ENCODE measurements around the gene GFI1B.
"Not testable (repeated sequence)": the region's sequence is repeated elsewhere in the genome, so short reads cannot be mapped to it uniquely, and the experiment has no call there.

Gene GFI1B

DNA sequence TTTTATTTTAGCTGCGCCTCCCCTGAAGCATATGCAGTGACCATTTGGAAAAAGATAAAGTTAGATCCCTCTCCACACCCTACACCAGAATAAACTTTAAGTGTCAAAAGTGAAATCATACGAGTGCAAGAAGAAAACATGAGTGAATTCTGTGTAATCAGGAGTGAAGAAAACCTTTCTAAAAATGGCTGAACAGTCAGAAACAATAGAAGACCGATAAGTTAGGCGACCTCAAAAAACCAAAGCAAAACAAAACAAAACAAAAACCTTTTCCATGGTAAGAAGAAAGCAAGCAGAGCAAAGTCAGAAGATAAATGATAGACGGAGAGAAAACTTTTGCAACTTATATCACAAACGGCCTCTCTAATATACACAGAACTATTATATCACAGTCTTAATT, 17.5 kb upstream of the GFI1B start:
- DNase-seq: no peak
- in situ Hi-C loops (cut with HindIII; ENCODE audit: low pct_ligation_motif_present, low pct_unique_long_range_greater_than_20kb, low sequenced_read_pairs): no loop called here

DNA sequence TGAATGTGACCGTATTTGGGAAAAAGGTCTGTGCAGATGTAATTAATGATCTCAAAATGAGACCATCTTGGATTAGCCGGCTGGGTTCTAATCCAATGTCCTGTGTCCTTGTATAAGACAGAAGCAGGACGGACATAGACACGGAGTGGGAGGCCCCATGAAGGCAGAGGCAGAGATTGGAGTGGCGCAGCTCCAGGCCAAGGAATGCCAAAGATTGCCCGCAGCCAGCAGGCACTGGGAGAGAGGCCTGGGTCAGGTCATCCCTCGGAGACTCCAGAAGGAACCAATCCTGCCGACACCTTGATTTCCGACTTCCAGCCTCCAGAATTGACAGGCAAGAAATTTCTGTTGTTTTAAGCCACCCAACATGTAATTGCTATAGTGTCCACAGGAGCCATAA, 13.0 kb upstream of the GFI1B start:
- no peak for DNase-seq
- in situ Hi-C loops (cut with HindIII; ENCODE audit: low pct_ligation_motif_present, low pct_unique_long_range_greater_than_20kb, low sequenced_read_pairs): no loop called here

DNA sequence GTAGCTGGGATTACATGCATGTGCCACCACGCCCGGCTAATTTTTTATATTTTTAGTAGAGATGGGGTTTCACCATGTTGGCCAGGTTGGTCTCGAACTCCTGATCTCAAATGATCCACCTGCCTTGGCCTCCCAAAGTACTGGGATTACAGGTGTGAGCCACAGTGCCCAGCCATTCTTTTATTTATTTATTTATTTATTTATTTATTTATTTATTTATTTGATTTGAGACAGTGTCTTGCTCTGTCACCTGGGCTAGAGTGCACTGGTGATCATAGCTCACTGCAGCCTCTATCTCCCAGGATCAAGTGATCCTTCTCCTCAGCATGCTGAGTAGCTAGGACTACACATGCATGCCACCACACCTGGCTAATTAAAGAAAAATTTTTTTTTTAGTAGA, 10.6 kb upstream of the GFI1B start:
- in situ Hi-C loops (cut with HindIII; ENCODE audit: low pct_ligation_motif_present, low pct_unique_long_range_greater_than_20kb, low sequenced_read_pairs): not testable (repeated sequence)

DNA sequence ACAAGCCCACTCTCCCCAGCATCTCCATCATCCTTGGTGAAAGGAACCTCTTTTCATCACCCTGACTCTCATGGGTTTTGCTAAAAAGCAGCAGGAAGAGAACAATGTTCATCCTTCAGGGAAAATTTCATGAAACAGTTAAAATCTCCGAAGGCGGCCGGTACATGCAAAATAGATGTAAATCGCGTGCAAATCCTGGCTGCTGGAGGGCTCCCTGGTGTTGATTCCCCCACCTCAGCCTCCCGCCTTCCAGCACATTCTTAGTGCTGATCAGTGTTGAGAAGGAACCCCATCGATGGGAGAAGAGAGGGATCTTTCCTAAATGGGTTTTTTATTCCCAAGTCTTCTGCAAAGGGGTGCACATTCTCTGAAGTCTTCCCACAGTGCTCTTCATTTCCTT, 8.7 kb upstream of the GFI1B start:
- no peak for DNase-seq
- in situ Hi-C loops (cut with HindIII; ENCODE audit: low pct_ligation_motif_present, low pct_unique_long_range_greater_than_20kb, low sequenced_read_pairs): no loop called here

More for the DNA sequence above, 10.6 kb upstream of the GFI1B start:
- not testable (repeated sequence) for DNase-seq

DNA sequence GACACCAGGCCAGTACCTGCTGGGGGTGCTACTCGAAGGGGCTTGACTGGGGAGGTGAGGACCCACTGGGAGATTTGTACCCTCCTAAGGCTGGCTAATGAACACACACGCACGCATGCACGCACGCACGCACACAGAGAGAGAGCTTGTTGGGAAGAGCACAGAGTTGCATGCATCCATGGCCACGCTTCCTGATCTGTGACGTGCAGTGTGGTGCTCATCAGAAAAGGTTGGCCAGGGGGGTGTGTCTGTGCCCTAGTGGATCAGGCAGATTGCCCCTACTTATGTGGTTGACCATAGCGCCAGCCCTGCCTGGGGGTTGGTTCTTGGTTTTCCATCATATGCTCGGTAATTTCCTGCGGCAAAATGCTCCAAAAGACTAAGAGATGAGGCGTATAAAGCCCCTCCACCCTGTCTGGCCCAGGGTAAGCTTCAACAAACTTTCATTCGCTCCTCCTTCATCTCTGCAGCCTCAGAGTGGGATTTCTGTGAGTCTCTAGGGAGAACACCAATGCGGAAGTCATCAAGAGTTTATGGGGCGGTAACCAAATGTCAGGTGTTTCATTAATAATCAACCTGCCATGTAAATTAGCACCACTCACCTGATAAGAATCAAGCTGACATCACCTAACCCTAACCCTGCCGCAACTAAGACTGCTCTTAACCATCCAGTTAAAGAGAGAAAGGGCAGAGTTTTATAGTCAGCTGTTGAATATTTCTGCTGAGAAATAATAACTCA, 8.0 kb upstream of the GFI1B start:
- DNase-seq: no peak
- in situ Hi-C loops (cut with HindIII; ENCODE audit: low pct_ligation_motif_present, low pct_unique_long_range_greater_than_20kb, low sequenced_read_pairs): no loop called here

DNA sequence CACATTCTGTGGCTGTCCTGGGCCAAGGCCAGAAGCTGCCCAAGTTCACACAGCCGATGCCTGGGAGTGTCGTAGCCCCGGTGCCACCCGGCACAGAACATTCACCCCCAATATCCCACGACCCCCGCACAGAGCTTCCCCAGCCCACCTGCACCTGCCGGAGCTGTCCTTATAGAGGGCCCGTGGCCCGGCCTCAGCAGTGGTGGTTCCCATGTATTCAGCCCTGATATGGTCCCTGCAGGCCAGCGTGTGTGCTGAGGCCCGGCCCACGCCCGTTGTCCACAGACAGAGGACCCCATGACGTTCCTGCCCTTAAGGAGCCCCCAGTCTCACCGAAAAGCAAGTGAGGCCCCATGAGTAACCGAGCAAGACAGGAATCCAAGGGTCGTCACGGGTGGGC, 5.3 kb upstream of the GFI1B start:
- DNase-seq: no peak
- in situ Hi-C loops (cut with HindIII; ENCODE audit: low pct_ligation_motif_present, low pct_unique_long_range_greater_than_20kb, low sequenced_read_pairs): no loop called here

DNA sequence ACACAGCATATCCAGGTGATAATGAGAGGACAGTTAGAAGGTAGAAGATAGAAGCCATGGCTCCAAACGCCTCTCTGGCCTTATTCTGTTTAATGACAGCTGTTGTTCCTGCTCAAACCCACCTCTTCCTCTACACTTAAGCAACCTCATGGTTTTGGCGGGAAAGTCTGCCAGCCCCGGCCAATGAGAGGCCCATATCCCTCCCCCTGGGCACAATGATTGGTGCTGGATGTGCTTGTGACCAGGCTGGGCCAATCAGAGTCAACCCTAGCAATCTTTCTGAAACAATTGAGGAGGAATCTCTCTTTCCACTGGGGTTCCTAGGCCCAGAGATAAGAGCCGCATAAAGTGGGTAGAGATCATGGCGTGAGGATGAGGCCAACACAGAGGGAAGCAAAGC, 4.8 kb upstream of the GFI1B start:
- in situ Hi-C loops (cut with HindIII; ENCODE audit: low pct_ligation_motif_present, low pct_unique_long_range_greater_than_20kb, low sequenced_read_pairs): no loop called here
- no peak for DNase-seq

DNA sequence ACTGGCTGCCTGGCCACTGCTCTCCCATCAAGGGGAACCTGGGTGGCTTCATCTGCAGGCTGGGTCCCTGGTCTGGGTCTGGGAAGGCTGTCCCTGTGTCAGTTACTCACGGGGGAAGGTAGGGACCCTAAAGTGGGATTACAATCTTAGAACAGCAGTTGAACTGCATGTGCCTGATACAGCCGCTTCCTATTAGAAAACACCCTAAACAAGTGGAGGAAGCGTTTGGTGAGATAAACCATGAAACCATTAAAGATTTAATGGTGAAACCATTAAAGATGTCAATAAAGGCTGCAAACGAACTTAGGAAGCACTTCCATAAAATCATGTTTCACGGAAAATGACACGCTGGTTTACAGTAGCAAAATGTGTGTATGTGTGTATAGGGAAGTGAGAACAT, 2.5 kb upstream of the GFI1B start:
- no peak for DNase-seq
- in situ Hi-C loops (cut with HindIII; ENCODE audit: low pct_ligation_motif_present, low pct_unique_long_range_greater_than_20kb, low sequenced_read_pairs): no loop called here

DNA sequence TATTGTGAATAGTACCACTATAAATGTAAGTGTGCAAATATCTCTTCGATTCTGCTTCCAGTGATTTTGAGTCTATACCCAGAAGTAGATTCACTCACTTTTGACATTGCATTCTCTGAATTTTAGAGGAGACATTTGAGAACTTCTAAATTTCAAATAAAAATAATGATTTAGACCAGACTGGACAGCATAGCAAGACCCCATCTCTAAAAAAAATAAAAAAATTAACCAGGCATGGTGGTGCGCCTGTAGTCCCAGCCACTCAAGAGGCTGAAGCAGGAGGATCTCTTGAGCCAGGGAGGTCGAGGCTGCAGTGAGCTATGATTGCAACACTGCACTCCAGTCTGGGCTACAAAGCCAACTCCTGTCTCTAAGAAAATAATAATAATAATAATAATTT, 1.9 kb upstream of the GFI1B start:
- no peak for DNase-seq

DNA sequence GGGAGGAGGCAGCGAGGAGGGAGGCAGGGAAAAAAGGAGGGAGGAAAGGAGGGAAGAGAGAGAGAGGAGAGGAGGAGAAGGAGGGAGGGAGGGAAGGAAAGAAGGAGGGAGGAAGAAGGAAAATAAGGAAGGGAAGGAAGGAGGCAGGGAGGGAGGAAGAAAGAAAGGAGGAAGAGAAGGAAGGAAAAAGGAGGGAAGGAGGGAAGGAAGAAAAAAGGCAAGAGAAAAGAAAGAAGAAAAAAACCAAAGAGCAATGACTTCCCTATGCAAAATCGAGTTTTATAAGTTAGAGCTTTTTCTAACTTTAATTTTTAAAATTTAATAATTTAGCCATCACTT, 413 bp upstream of the GFI1B start:
- DNase-seq: no peak
- in situ Hi-C loops (cut with HindIII; ENCODE audit: low pct_ligation_motif_present, low pct_unique_long_range_greater_than_20kb, low sequenced_read_pairs): no loop called here

More for the DNA sequence above, 1.9 kb upstream of the GFI1B start:
- in situ Hi-C loops (cut with HindIII; ENCODE audit: low pct_ligation_motif_present, low pct_unique_long_range_greater_than_20kb, low sequenced_read_pairs): no loop called here

DNA sequence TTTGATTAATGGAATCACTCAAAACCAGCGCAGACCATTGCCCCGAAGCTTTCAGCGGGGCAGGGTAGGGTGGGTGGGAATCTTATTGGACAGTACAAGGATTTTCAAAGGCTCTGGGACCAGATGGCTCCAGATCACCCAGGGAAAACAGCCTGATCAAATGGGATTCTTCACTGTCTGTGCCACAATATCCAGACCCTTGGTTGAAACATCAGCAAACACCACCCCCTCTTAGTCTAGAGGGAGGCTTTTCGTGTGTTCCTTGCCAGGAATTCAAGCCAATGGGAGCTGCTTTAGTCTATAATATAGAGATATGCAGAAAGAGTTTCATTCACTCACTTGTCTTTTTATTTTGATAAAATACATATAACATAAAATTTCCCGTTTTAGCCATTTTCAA, 1.7 kb downstream of the GFI1B start:
- DNase-seq: no peak
- in situ Hi-C loops (cut with HindIII; ENCODE audit: low pct_ligation_motif_present, low pct_unique_long_range_greater_than_20kb, low sequenced_read_pairs): no loop called here

DNA sequence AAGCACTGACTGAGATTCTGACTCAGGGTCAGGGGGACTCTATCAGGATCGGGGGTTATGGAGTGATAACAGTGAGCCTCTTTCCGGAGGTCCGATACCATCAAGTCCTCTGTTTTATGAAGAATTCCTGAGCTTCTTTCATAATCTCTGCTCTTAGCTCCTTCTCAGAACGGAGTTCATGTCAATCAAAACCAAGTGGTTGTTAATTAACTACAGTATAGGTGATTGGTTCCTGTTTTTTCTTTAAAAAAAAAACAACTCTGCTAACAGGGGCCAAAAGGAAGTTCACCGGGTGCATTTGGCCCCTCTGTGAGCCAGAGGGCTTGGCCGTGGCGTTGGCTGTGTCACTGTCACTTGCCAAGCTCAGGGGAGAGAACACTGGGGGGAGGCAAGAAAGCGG, 4.0 kb downstream of the GFI1B start:
- in situ Hi-C loops (cut with HindIII; ENCODE audit: low pct_ligation_motif_present, low pct_unique_long_range_greater_than_20kb, low sequenced_read_pairs): no loop called here
- no peak for DNase-seq

DNA sequence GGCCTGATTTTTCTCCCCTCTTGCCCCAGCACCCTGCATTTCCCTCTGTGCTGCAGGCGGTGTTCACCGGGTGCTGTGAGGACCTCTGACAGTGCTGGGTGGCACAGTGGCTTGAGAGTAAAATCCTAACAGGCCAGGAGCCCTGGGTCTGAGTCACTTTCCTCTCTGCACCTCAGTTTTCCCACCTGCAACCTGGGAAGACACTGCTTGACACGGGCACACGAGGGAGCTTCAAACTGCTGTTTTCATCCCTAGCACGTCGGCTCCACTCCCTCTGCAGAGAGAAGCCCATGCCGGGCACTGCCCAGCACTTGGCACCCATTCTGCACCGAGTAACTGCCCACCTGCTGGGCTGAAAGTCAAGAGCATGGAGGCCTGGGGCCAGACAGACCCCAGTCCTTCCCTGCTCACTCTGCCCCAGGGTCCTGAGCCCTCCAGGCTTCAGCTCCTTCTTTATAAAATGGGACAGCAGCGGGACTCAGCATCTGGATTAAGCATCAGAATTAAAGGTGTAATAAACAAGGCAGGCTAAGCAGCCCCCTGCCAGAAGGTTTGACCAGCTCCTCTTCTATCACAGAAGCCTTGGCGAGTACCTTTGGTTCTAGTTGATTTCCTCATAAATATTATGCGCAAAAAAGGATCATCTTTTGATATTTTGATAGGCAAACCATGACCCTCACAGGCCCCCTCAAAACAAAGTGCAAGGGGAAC, 5.2 kb downstream of the GFI1B start:
- no peak for DNase-seq
- in situ Hi-C loops (cut with HindIII; ENCODE audit: low pct_ligation_motif_present, low pct_unique_long_range_greater_than_20kb, low sequenced_read_pairs): no loop called here

DNA sequence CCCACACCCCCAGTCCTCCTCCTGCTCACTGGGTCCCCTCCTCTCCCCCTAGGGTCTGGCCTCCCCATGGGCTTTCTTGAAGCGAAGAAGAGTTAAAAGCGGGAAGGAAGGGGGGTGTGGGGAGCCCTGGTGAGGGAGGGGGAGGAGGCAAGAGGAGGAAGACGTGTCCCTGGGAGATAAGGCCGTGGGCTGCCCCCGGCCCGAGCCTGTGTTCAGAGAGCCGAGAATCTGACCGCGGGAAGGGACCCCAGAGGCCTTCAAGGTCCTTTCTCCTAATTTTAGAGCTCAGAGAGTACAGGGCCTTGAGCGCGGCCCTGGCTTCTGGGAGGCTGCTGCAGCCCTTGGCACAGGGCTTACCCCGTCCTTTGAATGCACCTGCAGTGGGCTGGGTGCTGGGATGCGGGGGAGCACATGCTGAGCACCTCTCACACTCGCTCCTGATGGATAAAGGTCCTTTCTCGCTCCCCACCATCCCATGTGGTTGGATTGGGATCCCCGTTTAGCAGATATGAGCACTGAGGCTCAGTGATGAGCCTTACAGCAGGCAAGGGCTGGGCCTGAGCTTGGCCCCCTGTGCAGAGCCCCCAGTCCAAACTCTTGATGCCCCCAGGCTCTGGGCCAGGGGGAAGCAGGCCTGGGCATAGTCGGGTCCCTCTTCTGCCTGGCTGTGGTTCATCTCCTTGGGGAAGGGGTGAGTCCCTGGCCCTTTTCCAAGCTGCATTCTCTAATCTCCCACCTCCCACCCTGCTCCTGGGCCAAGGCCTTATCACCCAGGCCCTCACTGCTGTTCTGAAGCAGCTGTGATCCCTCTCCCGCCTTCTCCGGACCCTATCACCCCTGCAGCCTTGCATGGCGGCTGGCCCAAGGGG, 5.9 kb downstream of the GFI1B start:
- in situ Hi-C loops (cut with HindIII; ENCODE audit: low pct_ligation_motif_present, low pct_unique_long_range_greater_than_20kb, low sequenced_read_pairs): no loop called here
- DNase-seq: no peak

DNA sequence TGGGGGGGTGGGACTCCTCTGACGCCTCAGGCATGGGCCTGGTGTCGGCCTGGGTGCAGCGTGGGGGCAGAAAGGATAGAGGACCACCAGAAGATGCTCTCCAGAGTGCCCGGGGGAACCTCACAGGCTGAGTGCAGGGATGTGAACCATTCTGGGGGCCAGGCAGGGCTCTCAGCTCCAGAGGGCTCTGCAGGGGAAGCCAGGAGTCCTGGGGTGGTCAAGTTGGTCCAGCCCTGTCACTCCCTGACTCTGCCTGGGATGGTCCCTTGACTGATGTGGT, 6.5 kb downstream of the GFI1B start:
- in situ Hi-C loops (cut with HindIII; ENCODE audit: low pct_ligation_motif_present, low pct_unique_long_range_greater_than_20kb, low sequenced_read_pairs): no loop called here
- DNase-seq: no peak

DNA sequence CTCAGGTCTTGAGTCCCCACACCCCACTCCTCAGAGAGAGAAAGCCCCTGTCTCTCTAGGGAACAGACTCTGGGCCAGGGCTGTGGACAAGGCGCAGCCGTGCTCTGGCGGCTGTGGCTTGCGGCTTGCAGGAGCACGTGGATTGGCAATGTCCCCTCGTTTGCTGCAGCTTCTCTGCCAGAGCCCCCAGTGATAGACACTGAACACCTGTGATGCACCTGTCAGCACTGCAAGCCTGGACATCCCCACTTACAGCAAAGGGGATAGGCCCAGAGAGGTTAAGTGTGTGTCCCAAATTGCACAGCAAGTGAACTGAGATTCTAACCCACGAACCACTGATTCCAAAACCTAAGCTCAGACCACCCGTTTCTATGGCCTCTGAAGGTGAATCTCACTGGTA, 7.0 kb downstream of the GFI1B start:
- no peak for DNase-seq
- in situ Hi-C loops (cut with HindIII; ENCODE audit: low pct_ligation_motif_present, low pct_unique_long_range_greater_than_20kb, low sequenced_read_pairs): no loop called here

DNA sequence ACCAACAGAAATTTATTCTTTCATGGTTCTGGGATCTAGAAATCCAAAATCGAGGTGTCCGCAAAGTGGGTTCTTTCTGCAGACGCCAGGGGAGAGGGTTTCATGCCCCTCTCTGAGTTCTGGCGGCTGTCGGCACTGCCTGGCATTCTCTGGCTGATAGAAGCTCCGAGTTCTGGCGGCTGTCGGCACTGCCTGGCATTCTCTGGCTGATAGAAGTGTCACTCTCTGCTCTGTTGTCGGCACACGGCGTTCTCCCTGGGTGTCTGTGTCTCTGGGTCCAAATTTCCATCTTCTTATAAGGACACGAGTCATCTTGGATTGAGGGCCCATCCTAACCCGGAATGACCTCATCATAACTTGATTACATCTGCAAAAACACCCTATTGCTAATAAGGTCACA, 7.6 kb downstream of the GFI1B start:
- DNase-seq: no peak
- in situ Hi-C loops (cut with HindIII; ENCODE audit: low pct_ligation_motif_present, low pct_unique_long_range_greater_than_20kb, low sequenced_read_pairs): no loop called here

DNA sequence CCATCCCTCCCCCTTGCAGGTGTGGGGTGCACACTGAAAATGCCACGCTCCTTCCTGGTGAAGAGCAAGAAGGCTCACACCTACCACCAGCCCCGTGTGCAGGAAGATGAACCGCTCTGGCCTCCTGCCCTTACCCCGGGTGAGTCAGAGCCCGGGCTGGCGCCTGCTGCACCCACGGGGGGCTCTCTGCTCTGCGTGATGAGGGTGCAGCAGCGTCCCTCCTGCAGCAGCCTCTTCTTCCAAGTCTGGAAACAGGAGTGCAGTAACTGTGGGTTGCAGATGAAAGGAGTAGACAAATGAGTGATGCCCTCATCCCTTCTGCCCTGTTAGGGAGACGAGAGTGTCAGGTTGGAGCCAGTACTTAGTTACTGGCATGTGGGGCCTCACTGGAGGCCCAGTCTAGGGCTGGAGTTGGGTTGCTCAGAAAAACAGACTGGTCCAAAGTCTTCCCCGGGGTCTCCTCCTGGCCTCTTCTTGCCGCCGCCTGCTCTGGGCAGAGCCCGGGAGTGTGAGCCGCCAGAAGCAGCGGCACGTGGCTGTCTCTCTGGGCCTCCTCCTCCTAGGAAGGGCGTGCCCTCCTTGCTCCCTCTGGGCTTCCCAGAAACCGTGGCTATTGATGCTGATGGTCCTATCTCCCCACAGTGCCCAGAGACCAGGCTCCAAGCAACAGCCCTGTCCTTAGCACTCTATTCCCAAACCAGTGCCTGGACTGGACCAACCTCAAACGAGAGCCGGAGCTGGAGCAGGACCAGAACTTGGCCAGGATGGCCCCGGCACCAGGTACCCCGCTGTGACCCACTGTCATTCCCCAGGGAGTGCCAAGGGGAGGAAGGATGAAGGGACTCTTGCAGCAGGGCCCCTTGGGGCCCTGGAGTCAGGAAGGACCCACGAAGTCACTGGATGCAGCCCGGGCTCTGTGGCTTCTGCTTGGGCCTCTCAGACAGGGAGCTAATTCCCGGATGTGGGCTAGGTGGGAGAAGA, 8.4 kb downstream of the GFI1B start:
- no peak for DNase-seq
- in situ Hi-C loops (cut with HindIII; ENCODE audit: low pct_ligation_motif_present, low pct_unique_long_range_greater_than_20kb, low sequenced_read_pairs): no loop called here

Measured in ACHN (cell line).